ENCODE results near the gene UBE2QL1. TPM values are rescaled to one million over a fixed set of nuclear protein-coding genes. Genes with fewer than 3 reads are reported as not detected.

The UBE2QL1 gene
- total RNA-seq, 1 experiment from 2014 or later = 0.11 TPM

DNA sequence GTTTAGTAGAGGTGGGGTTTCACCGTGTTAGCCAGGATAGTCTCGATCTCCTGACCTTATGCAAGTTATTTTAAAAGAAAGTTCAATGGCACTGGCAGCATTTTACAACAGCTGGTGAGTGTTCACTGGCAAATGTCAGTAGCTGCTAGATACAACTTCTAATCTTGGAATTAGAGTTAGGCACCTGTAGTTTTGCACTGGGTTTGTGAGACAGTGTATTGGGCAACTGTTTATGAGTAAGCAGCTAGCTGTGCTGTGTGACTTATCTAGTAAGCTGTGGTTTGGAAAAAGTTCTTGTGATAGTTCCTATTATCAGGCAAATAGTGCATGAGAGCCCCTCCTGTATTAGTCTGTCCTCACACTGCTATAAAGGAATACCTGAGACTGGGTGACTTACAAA, 61.5 kb downstream of the UBE2QL1 start:
- no peak overlapping the region for H2BK12ac ChIP-seq (ENCODE audit: insufficient read length, low read depth, low read length)

More for the DNA sequence above, 61.5 kb downstream of the UBE2QL1 start:
- no CpG with 5 or more reads among the region's 2 CpGs for WGBS (ENCODE audit: extremely low coverage, insufficient read length, low lambda C conversion rate)
- Histone ChIP-seq H2BK15ac (ENCODE audit: low read depth, low read length) (no peak overlapping the region), H4K8ac (replicated peaks; ENCODE audit: insufficient read length, low read depth, low read length) (no peak overlapping the region), H4K20me1 (ENCODE audit: control insufficient read depth, insufficient read depth, insufficient read length) (no peaks in the 10 kb centered on the region), H3T11ph (ENCODE audit: low read length) (no peak overlapping the region), H2BK120ac (ENCODE audit: low read depth, low read length, poor library complexity, severe bottlenecking) (no peak overlapping the region), H3K9me3 (ENCODE audit: control insufficient read depth, low read depth, low read length) (no peaks in the 10 kb centered on the region), H3K4me2 (ENCODE audit: insufficient read depth, insufficient read length, low read length) (no peak overlapping the region), H3K9ac (ENCODE audit: extremely low read depth, insufficient read length, low read length) (no peak overlapping the region), H3K18ac (ENCODE audit: insufficient read length, low read depth, low read length) (no peak overlapping the region), H2AFZ (ENCODE audit: low read length) (no peak overlapping the region), H4K5ac (ENCODE audit: insufficient read length, low read depth, low read length) (no peak overlapping the region), H3K79me1 (ENCODE audit: insufficient read depth, low read depth, low read length, poor library complexity, severe bottlenecking) (no peaks in the 10 kb centered on the region), H3K79me2 (ENCODE audit: insufficient read depth, low read length) (no peaks in the 10 kb centered on the region), H2BK20ac (ENCODE audit: low read depth, low read length, poor library complexity, severe bottlenecking) (no peak overlapping the region), H4K91ac (ENCODE audit: insufficient read length, low read depth, low read length) (no peak overlapping the region), H3K27ac (ENCODE audit: insufficient read length, low read depth, low read length) (no peak overlapping the region), H3K4ac (ENCODE audit: low read depth, low read length) (no peak overlapping the region), H3K14ac (ENCODE audit: insufficient read depth, low read length) (no peak overlapping the region), H2AK5ac (ENCODE audit: insufficient read length, low read length) (no peak overlapping the region), H3K23ac (ENCODE audit: insufficient read length, low read depth, low read length) (no peak overlapping the region), H2BK5ac (ENCODE audit: insufficient read length, low read length) (no peak overlapping the region), H3K4me1 (ENCODE audit: insufficient read depth, low read length) (no peaks in the 10 kb centered on the region), H3K56ac (ENCODE audit: insufficient read length, low read depth, low read length) (no peak overlapping the region), H3K27me3 (ENCODE audit: insufficient read depth, low read length) (no peaks in the 10 kb centered on the region), H3K23me2 (ENCODE audit: insufficient read length, low read depth, low read length, poor library complexity, severe bottlenecking) (peaks cover 3% of the 10 kb centered on the region)
- H3K27me3 Mint-ChIP-seq (ENCODE audit: low read depth) = peaks cover 4% of the 10 kb centered on the region
- no peaks in the 10 kb centered on the region for H3K4me1 Mint-ChIP-seq
- H3K27ac Mint-ChIP-seq = no peak overlapping the region
- TF ChIP-seq, protein P1, sequence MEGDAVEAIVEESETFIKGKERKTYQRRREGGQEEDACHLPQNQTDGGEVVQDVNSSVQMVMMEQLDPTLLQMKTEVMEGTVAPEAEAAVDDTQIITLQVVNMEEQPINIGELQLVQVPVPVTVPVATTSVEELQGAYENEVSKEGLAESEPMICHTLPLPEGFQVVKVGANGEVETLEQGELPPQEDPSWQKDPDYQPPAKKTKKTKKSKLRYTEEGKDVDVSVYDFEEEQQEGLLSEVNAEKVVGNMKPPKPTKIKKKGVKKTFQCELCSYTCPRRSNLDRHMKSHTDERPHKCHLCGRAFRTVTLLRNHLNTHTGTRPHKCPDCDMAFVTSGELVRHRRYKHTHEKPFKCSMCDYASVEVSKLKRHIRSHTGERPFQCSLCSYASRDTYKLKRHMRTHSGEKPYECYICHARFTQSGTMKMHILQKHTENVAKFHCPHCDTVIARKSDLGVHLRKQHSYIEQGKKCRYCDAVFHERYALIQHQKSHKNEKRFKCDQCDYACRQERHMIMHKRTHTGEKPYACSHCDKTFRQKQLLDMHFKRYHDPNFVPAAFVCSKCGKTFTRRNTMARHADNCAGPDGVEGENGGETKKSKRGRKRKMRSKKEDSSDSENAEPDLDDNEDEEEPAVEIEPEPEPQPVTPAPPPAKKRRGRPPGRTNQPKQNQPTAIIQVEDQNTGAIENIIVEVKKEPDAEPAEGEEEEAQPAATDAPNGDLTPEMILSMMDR (conservative IDR thresholded peaks at IDR 0.05) = no peak
- H3K9me3 Mint-ChIP-seq = peaks cover 0 to 2% of the 10 kb centered on the region in 2 experiments; a peak in 2 of 5 replicates
- DNase-seq = no peak
- no peaks in the 10 kb centered on the region; a peak in 1 of 7 replicates for H3K36me3 Mint-ChIP-seq (ENCODE audit: insufficient read depth in 1 of 3, low read depth in 3 of 3)
- no peak overlapping the region for H3K4me3 Mint-ChIP-seq
